Mesenchymal stem cell (in vitro differentiated cells and primary cell): ENCODE data around the gene ZFYVE16.

Source experiments
- DNase-seq: peaks from one replicate; pipeline ENCODE4 v3.0.0-alpha.2; 2013
- H2AFZ ChIP-seq: one replicate; pipeline ENCODE4 v1.6.1; 2013; ENCODE audit warnings: low read depth, mild to moderate bottlenecking, control low read depth, inconsistent platforms, low read length, moderate library complexity
- H2AK5ac ChIP-seq: 2 replicates; pipeline ENCODE4 v1.6.1; 2013; ENCODE audit warnings: low read length, moderate library complexity, mild to moderate bottlenecking, inconsistent platforms; ENCODE audit not compliant: severe bottlenecking
- H2BK120ac ChIP-seq: one replicate; pipeline ENCODE4 v1.6.1; 2013; ENCODE audit warnings: low read depth, mild to moderate bottlenecking, inconsistent platforms, low read length, moderate library complexity
- H2BK12ac ChIP-seq, 2 experiments: one replicate each; pipeline ENCODE4 v1.6.1; 2013; ENCODE audit warnings: inconsistent platforms in 2 of 2, low read length in 2 of 2, mild to moderate bottlenecking in 2 of 2, moderate library complexity in 2 of 2, control low read depth in 1 of 2
- H2BK15ac ChIP-seq: one replicate; pipeline ENCODE4 v1.6.1; 2013; ENCODE audit warnings: mild to moderate bottlenecking, low read depth, inconsistent platforms; ENCODE audit not compliant: poor library complexity, severe bottlenecking
- H2BK5ac ChIP-seq: 2 replicates; pipeline ENCODE4 v1.6.1; 2013; ENCODE audit warnings: low read depth, mild to moderate bottlenecking, low read length, control low read depth, inconsistent platforms; ENCODE audit not compliant: poor library complexity, severe bottlenecking
- H3K14ac ChIP-seq, 2 experiments: one replicate each; pipeline ENCODE4 v1.6.1; 2013; ENCODE audit warnings: inconsistent platforms in 2 of 2, low read length in 2 of 2, control low read depth in 1 of 2, mild to moderate bottlenecking in 1 of 2, moderate library complexity in 1 of 2
- H3K18ac ChIP-seq, 2 experiments: one replicate each; pipeline ENCODE4 v1.6.1; 2013; ENCODE audit warnings: inconsistent platforms in 2 of 2, low read length in 2 of 2, control low read depth in 1 of 2, low read depth in 1 of 2, mild to moderate bottlenecking in 1 of 2
- H3K23ac ChIP-seq, 2 experiments: one replicate each; pipeline ENCODE4 v1.6.1; 2013; ENCODE audit warnings: inconsistent platforms in 2 of 2, low read length in 2 of 2, mild to moderate bottlenecking in 2 of 2, moderate library complexity in 2 of 2, control low read depth in 1 of 2
- H3K27ac ChIP-seq: 2 replicates; pipeline ENCODE4 v1.5.1; 2013; ENCODE audit warnings: mild to moderate bottlenecking, moderate library complexity, low read length, control low read depth, inconsistent platforms; ENCODE audit not compliant: poor library complexity, severe bottlenecking
- H3K27me3 ChIP-seq, 2 experiments: 2 replicates each; pipeline versions ENCODE4 v1.6.1 to v1.7.0; 2013; ENCODE audit warnings: low read length in 2 of 2, mild to moderate bottlenecking in 2 of 2, moderate library complexity in 2 of 2, control low read depth in 1 of 2, inconsistent platforms in 1 of 2; ENCODE audit not compliant: control insufficient read depth in 1 of 2, insufficient read depth in 1 of 2
- H3K36me3 ChIP-seq, 2 experiments: 2 replicates each; pipeline versions ENCODE4 v1.6.1 to v1.7.0; 2013; ENCODE audit warnings: low read length in 2 of 2, control low read depth in 1 of 2, inconsistent platforms in 1 of 2, low read depth in 1 of 2, mild to moderate bottlenecking in 1 of 2; ENCODE audit not compliant: insufficient read depth in 2 of 2, control insufficient read depth in 1 of 2
- H3K4ac ChIP-seq, 2 experiments: one replicate each; pipeline ENCODE4 v1.6.1; 2013; ENCODE audit warnings: inconsistent platforms in 2 of 2, low read length in 2 of 2, mild to moderate bottlenecking in 2 of 2, moderate library complexity in 2 of 2, control low read depth in 1 of 2, low read depth in 1 of 2
- H3K4me1 ChIP-seq: 2 replicates; pipeline ENCODE4 v1.6.1; 2013; ENCODE audit warnings: low read depth, low read length, control low read depth; ENCODE audit not compliant: control insufficient read depth, insufficient read depth
- H3K4me2 ChIP-seq: 2 replicates; pipeline ENCODE4 v1.6.1; 2013; ENCODE audit warnings: low read length, mild to moderate bottlenecking, inconsistent platforms; ENCODE audit not compliant: poor library complexity, severe bottlenecking
- H3K4me3 ChIP-seq, 2 experiments: 2 replicates each; pipeline versions ENCODE4 v1.5.1 to v1.7.0; 2013; ENCODE audit warnings: low read length in 2 of 2, mild to moderate bottlenecking in 2 of 2, control low read depth in 1 of 2, low read depth in 1 of 2; ENCODE audit not compliant: insufficient read depth in 1 of 2
- H3K79me1 ChIP-seq: replicated peaks from 2 replicates; pipeline ENCODE4 v1.6.1; 2013; ENCODE audit warnings: mild to moderate bottlenecking, control low read depth, low read length, inconsistent platforms; ENCODE audit not compliant: poor library complexity, severe bottlenecking
- H3K9ac ChIP-seq: 2 replicates; pipeline ENCODE4 v1.7.0; 2013; ENCODE audit warnings: mild to moderate bottlenecking, low read length, moderate library complexity
- H3K9me3 ChIP-seq: 2 replicates; pipeline ENCODE4 v1.7.0; 2013; ENCODE audit warnings: mild to moderate bottlenecking, low read length; ENCODE audit not compliant: control insufficient read depth
- H4K8ac ChIP-seq: one replicate; pipeline ENCODE4 v1.6.1; 2013; ENCODE audit warnings: inconsistent platforms, mild to moderate bottlenecking, low read length, moderate library complexity
- H4K91ac ChIP-seq: one replicate; pipeline ENCODE4 v1.6.1; 2013; ENCODE audit warnings: mild to moderate bottlenecking, low read length, inconsistent platforms
- WGBS: methylation state at CpG from one replicate; pipeline ENCODE4 v1.1.7; 2013; ENCODE audit warnings: mixed read lengths; 5-methylcytosine and 5-hydroxymethylcytosine counted together

ZFYVE16 gene

GRCh38 chr5:80503641-80504040, 95.8 kb downstream of the ZFYVE16 start:
- Histone ChIP-seq H2BK15ac (no peak overlapping the region), H2BK12ac (no peak overlapping the region), H3K27me3 (no peaks in the 10 kb centered on the region), H3K36me3 (no peaks in the 10 kb centered on the region), H3K18ac (no peak overlapping the region), H2AK5ac (no peak overlapping the region), H4K91ac (no peak overlapping the region), H3K79me1 (no peaks in the 10 kb centered on the region), H3K14ac (no peak overlapping the region), H3K4me2 (no peak overlapping the region), H2AFZ (no peak overlapping the region), H3K9ac (no peak overlapping the region), H2BK120ac (no peak overlapping the region), H3K23ac (no peak overlapping the region), H3K4me1 (no peaks in the 10 kb centered on the region), H3K4me3 (no peak overlapping the region), H2BK5ac (no peak overlapping the region), H3K4ac (no peak overlapping the region), H3K27ac (no peak overlapping the region), H3K9me3 (no peaks in the 10 kb centered on the region), H4K8ac (no peak overlapping the region)
- DNase-seq: no peak
- 83% methylated on average over 1 of the region's 1 CpG for WGBS

DNA sequence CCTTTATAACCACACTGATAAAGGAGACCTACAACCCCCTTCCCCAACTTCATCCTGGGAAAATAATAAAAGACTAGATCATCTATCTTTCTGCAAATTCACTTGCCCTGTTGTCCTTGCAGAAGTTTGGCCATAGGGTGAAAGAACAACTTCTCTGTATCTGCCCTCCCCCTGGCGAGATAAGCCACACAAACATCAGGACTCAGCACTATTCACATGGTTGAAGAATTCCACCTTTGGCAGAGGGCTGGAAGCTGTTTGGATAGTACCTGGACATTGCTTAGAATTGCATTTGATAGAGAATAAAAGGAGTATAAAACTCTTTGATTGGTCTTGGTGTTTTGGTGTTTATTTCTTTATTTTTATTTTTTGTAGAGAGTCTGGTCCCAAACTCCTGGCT, 97.0 kb downstream of the ZFYVE16 start:
- Histone ChIP-seq H3K23ac (no peak overlapping the region), H3K27ac (no peak overlapping the region), H3K9ac (no peak overlapping the region), H3K14ac (no peak overlapping the region), H2BK12ac (no peak overlapping the region), H3K36me3 (no peaks in the 10 kb centered on the region), H3K18ac (no peak overlapping the region), H3K4me2 (no peak overlapping the region), H2BK15ac (no peak overlapping the region), H3K79me1 (no peaks in the 10 kb centered on the region), H4K91ac (no peak overlapping the region), H3K4me3 (no peak overlapping the region), H3K9me3 (no peaks in the 10 kb centered on the region), H4K8ac (no peak overlapping the region), H2BK5ac (no peak overlapping the region), H3K27me3 (no peaks in the 10 kb centered on the region), H2AK5ac (no peak overlapping the region), H3K4ac (no peak overlapping the region), H2BK120ac (no peak overlapping the region), H2AFZ (no peak overlapping the region), H3K4me1 (no peaks in the 10 kb centered on the region)
- WGBS: no CpG with 5 or more reads among the region's 1 CpG
- no peak for DNase-seq

- 89% methylated on average over 3 of the region's 3 CpGs for WGBS
Measured at GRCh38 chr5:80507663-80508062, 99.8 kb downstream of the ZFYVE16 start.

DNA sequence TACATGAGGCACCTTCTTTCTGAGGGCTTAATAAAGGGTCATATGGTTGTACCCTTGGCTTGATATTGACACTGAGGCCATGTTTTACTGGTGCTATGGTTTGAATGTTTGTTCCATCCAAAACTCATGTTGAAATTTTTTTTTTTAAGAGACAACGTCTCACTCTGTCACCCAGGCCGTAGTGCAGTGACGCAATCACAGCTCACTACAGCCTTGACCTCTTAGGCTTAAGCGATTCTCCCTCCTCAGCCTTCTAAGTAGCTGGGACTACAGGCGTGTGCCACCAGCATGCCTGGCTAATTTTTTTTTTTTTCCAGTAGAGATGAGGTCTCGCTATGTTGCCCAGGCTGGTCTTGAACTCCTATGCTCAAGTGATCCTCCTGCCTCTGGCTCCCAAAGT, 101.0 kb downstream of the ZFYVE16 start:
- Histone ChIP-seq H3K4ac (no peak overlapping the region), H4K91ac (no peak overlapping the region)

More at GRCh38 chr5:80507663-80508062, 99.8 kb downstream of the ZFYVE16 start:
- H3K4ac ChIP-seq: no peak overlapping the region
- H2AK5ac ChIP-seq: no peak overlapping the region
- no peak overlapping the region for H3K4me3 ChIP-seq
- H3K14ac ChIP-seq: no peak overlapping the region
- no peak overlapping the region for H2BK120ac ChIP-seq
- H3K27me3 ChIP-seq: no peaks in the 10 kb centered on the region
- no peaks in the 10 kb centered on the region for H3K36me3 ChIP-seq
- no peaks in the 10 kb centered on the region for H3K4me1 ChIP-seq
- no peak for DNase-seq
- no peak overlapping the region for H4K8ac ChIP-seq
- H2AFZ ChIP-seq: no peak overlapping the region
- H3K9ac ChIP-seq: no peak overlapping the region
- no peaks in the 10 kb centered on the region for H3K79me1 ChIP-seq
- no peak overlapping the region for H3K23ac ChIP-seq
- H4K91ac ChIP-seq: no peak overlapping the region
- H3K18ac ChIP-seq: no peak overlapping the region
- no peak overlapping the region for H2BK12ac ChIP-seq
- no peak overlapping the region for H3K27ac ChIP-seq
- no peaks in the 10 kb centered on the region for H3K9me3 ChIP-seq
- H3K4me2 ChIP-seq: no peak overlapping the region
- no peak overlapping the region for H2BK15ac ChIP-seq
- no peak overlapping the region for H2BK5ac ChIP-seq

More for the DNA sequence above, 101.0 kb downstream of the ZFYVE16 start:
- Histone ChIP-seq H3K27ac (no peak overlapping the region), H2BK5ac (no peak overlapping the region), H3K36me3 (peaks cover 0 to 4% of the 10 kb centered on the region in 2 experiments), H3K4me3 (no peak overlapping the region), H2AFZ (no peak overlapping the region), H3K79me1 (no peaks in the 10 kb centered on the region), H2BK15ac (no peak overlapping the region), H3K4me2 (no peak overlapping the region), H2BK12ac (no peak overlapping the region), H3K9me3 (no peaks in the 10 kb centered on the region), H3K27me3 (no peaks in the 10 kb centered on the region), H4K8ac (no peak overlapping the region), H3K14ac (no peak overlapping the region), H3K23ac (no peak overlapping the region), H3K9ac (no peak overlapping the region), H2AK5ac (no peak overlapping the region), H3K4me1 (no peaks in the 10 kb centered on the region), H2BK120ac (no peak overlapping the region), H3K18ac (no peak overlapping the region)
- no peak for DNase-seq
- 97% methylated on average over 6 of the region's 6 CpGs for WGBS
